ENCODE results near the gene BABAM2.

- no peak for TF ChIP-seq CTCF (IDR thresholded peaks at IDR 0.05)
- no peak for TF ChIP-seq POLR2A (IDR thresholded peaks at IDR 0.05)
Observed at GRCh38 chr2:28152585-28153280, 262.2 kb downstream of the BABAM2 start.

Data from Peyer's patch (tissue), 4 donors.